Astrocyte of the spinal cord (primary cell): Measurements from ENCODE around the gene PERCC1.

ENCODE experiments used
- DNase-seq: peaks from one replicate; pipeline ENCODE4 v3.0.0; 2011; ENCODE audit warnings: low read depth, low spot score
- H3K4me3 ChIP-seq: 2 replicates; pipeline ENCODE4 v1.5.1; 2011; ENCODE audit warnings: low read depth, mild to moderate bottlenecking, low read length, moderate library complexity
- CTCF ChIP-seq: IDR thresholded peaks from 2 replicates; pipeline ENCODE4 v1.5.1; 2012; ENCODE audit warnings: low read depth, mild to moderate bottlenecking, low read length, inconsistent platforms
- in situ Hi-C: cut with HindIII; loops from 2 replicates; pipeline ENCODE4 v1.10.0; 2017; ENCODE audit warnings: low sequenced_read_pairs

PERCC1 gene

GRCh38 chr16:1398351-1398750 is 32.5 kb upstream of the PERCC1 start:
- in situ Hi-C loops, result no loop called here
- no peak for DNase-seq
- no peak for TF ChIP-seq CTCF
- no peak overlapping the region for H3K4me3 ChIP-seq

GRCh38 chr16:1398826-1399581 is 31.9 kb upstream of the PERCC1 start:
- TF ChIP-seq CTCF, result no peak
- in situ Hi-C loops, result no loop called here
- no peak for DNase-seq
- H3K4me3 ChIP-seq, result no peak overlapping the region

GRCh38 chr16:1401061-1401757 is 29.7 kb upstream of the PERCC1 start:
- no peak for TF ChIP-seq CTCF
- DNase-seq, result no peak
- in situ Hi-C loops, result no loop called here
- H3K4me3 ChIP-seq, result no peak overlapping the region

GRCh38 chr16:1401758-1402154 is 29.1 kb upstream of the PERCC1 start:
- DNase-seq, result no peak
- TF ChIP-seq CTCF, result no peak
- no peak overlapping the region for H3K4me3 ChIP-seq
- in situ Hi-C loops, result no loop called here

DNA sequence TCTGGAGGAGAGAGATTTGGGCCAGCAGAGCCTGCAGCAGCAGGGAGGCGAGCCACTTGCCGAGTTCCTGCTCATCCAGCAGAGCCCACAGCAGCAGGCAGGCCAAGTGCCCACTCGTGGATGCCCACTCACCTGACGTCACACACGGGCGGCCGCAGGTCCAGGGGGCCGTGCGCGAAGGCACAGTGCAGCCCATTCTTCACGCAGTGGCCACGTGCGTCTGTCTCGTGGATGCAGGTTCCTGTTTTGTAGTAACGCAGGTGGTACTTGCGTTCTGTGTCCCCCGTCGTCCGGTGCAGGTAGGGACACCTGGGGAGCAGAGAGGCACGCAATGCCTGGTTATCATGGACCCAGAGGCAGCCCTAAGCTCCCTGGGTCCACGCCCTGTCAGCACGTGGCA is 27.8 kb upstream of the PERCC1 start:
- no peak overlapping the region for H3K4me3 ChIP-seq
- no peak for DNase-seq
- in situ Hi-C loops, result no loop called here
- TF ChIP-seq CTCF, result no peak

DNA sequence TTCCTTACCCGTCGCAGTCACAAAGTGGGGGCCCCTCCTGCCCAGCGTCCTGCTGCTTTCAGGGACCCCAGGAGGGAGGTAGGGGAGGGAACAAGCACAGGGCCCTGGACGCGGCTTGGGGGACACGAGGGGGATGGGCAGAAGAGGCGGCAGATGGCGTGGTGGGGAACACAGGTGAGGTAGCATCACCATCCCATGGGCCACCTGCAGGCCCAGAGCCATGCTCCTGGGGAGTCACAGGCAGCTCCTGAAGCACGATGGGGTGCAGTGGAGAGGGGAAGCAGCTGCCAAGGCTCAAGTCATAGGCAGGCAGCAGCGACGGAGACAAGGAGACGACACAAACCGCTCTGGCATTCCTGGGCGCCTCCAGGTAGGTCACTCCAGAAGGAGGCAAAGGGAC is 27.1 kb upstream of the PERCC1 start:
- in situ Hi-C loops, result no loop called here
- no peak overlapping the region for H3K4me3 ChIP-seq
- TF ChIP-seq CTCF, result no peak
- DNase-seq, result no peak
